GM12874 (cell line): ENCODE measurements around the gene MSN.

Source experiments
- CTCF ChIP-seq: IDR thresholded peaks from 2 replicates; pipeline ENCODE4 v1.5.1; 2011; ENCODE audit warnings: low read depth, mild to moderate bottlenecking, control low read depth, low read length, moderate library complexity; ENCODE audit not compliant: insufficient read depth

MSN gene

GRCh38 chrX:65679071-65679540 is 11.7 kb downstream of the MSN start:
- no peak for TF ChIP-seq CTCF

- TF ChIP-seq CTCF, result no peak
These were observed 14.4 kb downstream of the MSN start for GRCh38 chrX:65681810-65682209.

GRCh38 chrX:65685112-65685511 is 17.7 kb downstream of the MSN start:
- TF ChIP-seq CTCF, result no peak

- no peak for TF ChIP-seq CTCF
These were observed 18.8 kb downstream of the MSN start for GRCh38 chrX:65686236-65686635.

- TF ChIP-seq CTCF, result no peak
These were observed 19.9 kb downstream of the MSN start for GRCh38 chrX:65687367-65687766.

- no peak for TF ChIP-seq CTCF
These were observed 21.0 kb downstream of the MSN start for GRCh38 chrX:65688403-65688871.

GRCh38 chrX:65689377-65689776 is 21.9 kb downstream of the MSN start:
- no peak for TF ChIP-seq CTCF
